ENCODE measurements around the gene NCOA3.

DNA sequence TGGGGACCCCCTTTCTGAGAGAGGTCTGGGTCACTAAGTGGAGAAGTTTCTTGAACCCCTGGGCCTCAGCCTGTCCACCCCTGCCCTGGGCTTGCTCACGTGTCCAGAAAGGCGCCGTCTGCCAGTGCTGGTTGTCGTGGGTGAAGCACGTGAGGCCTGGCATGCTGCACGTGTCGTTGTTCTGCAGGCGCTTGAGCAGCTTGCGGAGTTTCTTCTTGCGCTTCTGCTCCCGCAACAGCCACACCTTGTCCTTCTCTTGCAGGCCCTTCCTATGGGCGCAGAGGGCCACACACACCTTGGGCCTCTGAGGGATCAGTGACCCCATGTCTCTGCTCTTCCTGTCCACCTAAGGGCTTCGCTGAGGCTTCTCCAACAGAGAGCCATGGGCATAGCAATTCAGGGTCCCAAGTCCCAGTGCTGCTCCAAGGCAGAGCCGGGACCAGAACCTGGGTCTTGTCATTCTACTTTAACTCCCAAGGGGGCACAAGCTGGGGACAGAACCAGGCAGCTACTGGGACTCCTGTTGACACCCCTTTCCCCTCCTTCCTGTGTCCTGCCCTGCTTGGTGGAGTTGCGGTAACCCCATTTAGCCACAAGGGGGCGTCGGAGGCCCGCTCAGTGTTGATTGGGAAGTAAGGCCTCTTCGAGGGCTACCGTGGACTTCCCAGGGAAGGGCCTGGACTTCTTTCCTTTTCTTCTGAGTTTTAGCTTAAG is 161.8 kb downstream of the NCOA3 start:
- TF ChIP-seq EP300 (IDR thresholded peaks at IDR 0.05; ENCODE audit: borderline replicate concordance in 1 of 2, control insufficient read depth in 1 of 2, low read depth in 2 of 2, low read length in 2 of 2) (no peak), CTCF (IDR thresholded peaks at IDR 0.05 in 2 of 3, conservative IDR thresholded peaks at IDR 0.05 in 1 of 3; ENCODE audit: control insufficient read depth in 2 of 3, extremely low read depth in 1 of 3, insufficient read depth in 1 of 3, low read depth in 3 of 3, low read length in 3 of 3) (peak; percentile 94 to 97 (median 97)), PBX3 (IDR thresholded peaks at IDR 0.05; ENCODE audit: insufficient replicate concordance, low read depth, low read length) (no peak), POLR2A (IDR thresholded peaks at IDR 0.05; ENCODE audit: low read depth, low read length) (peak; percentile 67), TAF1 (IDR thresholded peaks at IDR 0.05; ENCODE audit: borderline replicate concordance, low read depth, low read length) (no peak), MTA3 (IDR thresholded peaks at IDR 0.05; ENCODE audit: borderline replicate concordance, low read length) (no peak), USF2 (IDR thresholded peaks at IDR 0.05; ENCODE audit: borderline replicate concordance, low read depth, low read length) (no peak), TARDBP (IDR thresholded peaks at IDR 0.05; ENCODE audit: borderline replicate concordance) (no peak), CREM (IDR thresholded peaks at IDR 0.05; ENCODE audit: low read depth) (no peak), LARP7 (IDR thresholded peaks at IDR 0.05) (no peak)
- TF ChIP-seq, protein P1, sequence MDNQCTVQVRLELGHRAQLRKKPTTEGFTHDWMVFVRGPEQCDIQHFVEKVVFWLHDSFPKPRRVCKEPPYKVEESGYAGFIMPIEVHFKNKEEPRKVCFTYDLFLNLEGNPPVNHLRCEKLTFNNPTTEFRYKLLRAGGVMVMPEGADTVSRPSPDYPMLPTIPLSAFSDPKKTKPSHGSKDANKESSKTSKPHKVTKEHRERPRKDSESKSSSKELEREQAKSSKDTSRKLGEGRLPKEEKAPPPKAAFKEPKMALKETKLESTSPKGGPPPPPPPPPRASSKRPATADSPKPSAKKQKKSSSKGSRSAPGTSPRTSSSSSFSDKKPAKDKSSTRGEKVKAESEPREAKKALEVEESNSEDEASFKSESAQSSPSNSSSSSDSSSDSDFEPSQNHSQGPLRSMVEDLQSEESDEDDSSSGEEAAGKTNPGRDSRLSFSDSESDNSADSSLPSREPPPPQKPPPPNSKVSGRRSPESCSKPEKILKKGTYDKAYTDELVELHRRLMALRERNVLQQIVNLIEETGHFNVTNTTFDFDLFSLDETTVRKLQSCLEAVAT (IDR thresholded peaks at IDR 0.05): no peak

All from GM12878 (cell line).